IMR-90 (cell line): ENCODE measurements around the gene PFKP. TPM values are rescaled to one million over a fixed set of nuclear protein-coding genes. Genes with fewer than 3 reads are reported as not detected.
A peak's percentile ranks its signal among the peaks of the same experiment; 100 is the strongest.

Experiments used
- ATAC-seq: fragments of 200-7000 bp; cut with Tn5 transposase; 2 replicates; pipeline ENCODE4 v1.9.1; 2020; ENCODE audit warnings: low read depth, mild to moderate bottlenecking, moderate library complexity
- BruUV-seq: library from RNA; stranded (reverse); fragments of 400-500 nt; replicated peaks from 2 replicates; lab custom pipeline; 2021; lab: Mats Ljungman, UMichigan
- CTCF ChIA-PET: fragments of 300-600 bp; formaldehyde crosslinking; extraction: SDS; loops from one replicate; lab custom pipeline; 2021; ENCODE audit warnings: antibody characterized with exemption; lab: Yijun Ruan, JAX
- POLR2A ChIA-PET: fragments of 300-600 bp; sonication (Branson Sonifier 250); formaldehyde crosslinking; loops from one replicate; lab custom pipeline; 2022; ENCODE audit warnings: antibody characterized with exemption; ENCODE audit not compliant: unreplicated experiment; lab: Charles Lee
- DNase-seq: peaks from one replicate; pipeline ENCODE4 v3.0.0; 2013
- H2AFZ ChIP-seq: replicated peaks from 2 replicates; pipeline ENCODE3; 2013; ENCODE audit warnings: low read length, mild to moderate bottlenecking; ENCODE audit not compliant: poor library complexity
- H2AK5ac ChIP-seq: 2 replicates; pipeline ENCODE4 v1.6.1; 2013; ENCODE audit warnings: low read depth, low read length, inconsistent platforms
- H2AK9ac ChIP-seq: replicated peaks from 2 replicates; pipeline ENCODE3; 2013; ENCODE audit warnings: mild to moderate bottlenecking, low read depth, low read length, moderate library complexity; ENCODE audit not compliant: poor library complexity
- H2BK120ac ChIP-seq: 2 replicates; pipeline ENCODE4 v1.6.1; 2013; ENCODE audit warnings: low read depth, low read length, inconsistent platforms
- H2BK15ac ChIP-seq: 3 replicates; pipeline ENCODE4 v1.6.1; 2013; ENCODE audit warnings: low read depth, low read length, inconsistent platforms
- H2BK20ac ChIP-seq: 2 replicates; pipeline ENCODE4 v1.6.1; 2013; ENCODE audit warnings: low read depth, mild to moderate bottlenecking, inconsistent platforms, low read length, moderate library complexity
- H2BK5ac ChIP-seq: 2 replicates; pipeline ENCODE4 v1.6.1; 2013; ENCODE audit warnings: mild to moderate bottlenecking, low read depth, low read length, inconsistent platforms; ENCODE audit not compliant: poor library complexity, severe bottlenecking
- H3K14ac ChIP-seq: replicated peaks from 2 replicates; pipeline ENCODE4 v1.6.1; 2013; ENCODE audit warnings: low read depth, low read length, inconsistent platforms
- H3K18ac ChIP-seq: 2 replicates; pipeline ENCODE4 v1.6.1; 2013; ENCODE audit warnings: low read depth, low read length, control low read depth
- H3K23ac ChIP-seq: 2 replicates; pipeline ENCODE4 v1.6.1; 2013; ENCODE audit warnings: low read depth, low read length, inconsistent platforms
- H3K27ac ChIP-seq: 2 replicates; pipeline ENCODE4 v1.5.1; 2013; ENCODE audit warnings: mild to moderate bottlenecking, control low read depth, low read length; ENCODE audit not compliant: insufficient read depth
- H3K27me3 ChIP-seq: 2 replicates; pipeline ENCODE4 v1.6.1; 2013; ENCODE audit warnings: low read length; ENCODE audit not compliant: control insufficient read depth, insufficient read depth
- H3K36me3 ChIP-seq: 2 replicates; pipeline ENCODE4 v1.6.1; 2013; ENCODE audit warnings: low read length, mixed read lengths; ENCODE audit not compliant: control insufficient read depth, insufficient read depth
- H3K4ac ChIP-seq: 2 replicates; pipeline ENCODE4 v1.6.1; 2013; ENCODE audit warnings: low read depth, low read length, inconsistent platforms
- H3K4me1 ChIP-seq: 2 replicates; pipeline ENCODE4 v1.6.1; 2013; ENCODE audit warnings: low read length, mixed read lengths; ENCODE audit not compliant: control insufficient read depth, insufficient read depth
- H3K4me2 ChIP-seq: 2 replicates; pipeline ENCODE4 v1.6.1; 2013; ENCODE audit warnings: low read depth, mild to moderate bottlenecking, control low read depth, low read length, moderate library complexity
- H3K4me3 ChIP-seq: 2 replicates; pipeline ENCODE4 v1.5.1; 2013; ENCODE audit warnings: low read depth, mild to moderate bottlenecking, control low read depth, low read length, moderate library complexity; ENCODE audit not compliant: insufficient read depth
- H3K56ac ChIP-seq: 2 replicates; pipeline ENCODE4 v1.6.1; 2013; ENCODE audit warnings: low read length, inconsistent platforms; ENCODE audit not compliant: insufficient read depth; ENCODE audit errors: extremely low read depth
- H3K79me1 ChIP-seq, 2 experiments: 2 replicates each; pipeline ENCODE4 v1.6.1; 2013; ENCODE audit warnings: low read length in 2 of 2, inconsistent platforms in 1 of 2, low read depth in 1 of 2
- H3K9ac ChIP-seq: 2 replicates; pipeline ENCODE4 v1.6.1; 2013; ENCODE audit warnings: low read depth, low read length, control low read depth
- H3K9me1 ChIP-seq: 2 replicates; pipeline ENCODE4 v1.6.1; 2013; ENCODE audit warnings: low read length, inconsistent platforms; ENCODE audit not compliant: insufficient read depth
- H3K9me3 ChIP-seq: 2 replicates; pipeline ENCODE4 v1.6.1; 2013; ENCODE audit warnings: low read length; ENCODE audit not compliant: control insufficient read depth, insufficient read depth
- H4K20me1 ChIP-seq: 2 replicates; pipeline ENCODE4 v1.6.1; 2013; ENCODE audit warnings: low read length, inconsistent platforms; ENCODE audit not compliant: insufficient read depth
- H4K5ac ChIP-seq: 2 replicates; pipeline ENCODE4 v1.6.1; 2013; ENCODE audit warnings: mild to moderate bottlenecking, low read depth, low read length, control low read depth
- H4K8ac ChIP-seq, 2 experiments: 2 replicates each; pipeline ENCODE4 v1.6.1; 2013; ENCODE audit warnings: low read depth in 2 of 2, low read length in 2 of 2, control low read depth in 1 of 2, inconsistent platforms in 1 of 2
- H4K91ac ChIP-seq: 2 replicates; pipeline ENCODE4 v1.6.1; 2013; ENCODE audit warnings: low read depth, low read length, inconsistent platforms; ENCODE audit not compliant: insufficient read depth
- CHD1 ChIP-seq: IDR thresholded peaks from 2 replicates; pipeline ENCODE4 v1.6.1; 2012; ENCODE audit warnings: low read depth, low read length, improper control_type of control experiment
- RAD21 ChIP-seq: IDR thresholded peaks from 2 replicates; pipeline ENCODE4 v1.6.1; 2012; ENCODE audit warnings: low read length, improper control_type of control experiment
- whole genome bisulfite sequencing, 2 experiments: methylation state at CpG; one replicate each; pipeline versions ENCODE4 v1.1.5 to v1.1.7; 2013; ENCODE audit warnings: missing lambda C conversion rate in 2 of 2; ENCODE audit not compliant: insufficient read length in 1 of 2; ENCODE audit errors: extremely low coverage in 2 of 2; 5-methylcytosine and 5-hydroxymethylcytosine counted together
- dilution Hi-C: fragments of 300-500 bp; cut with HindIII; formaldehyde crosslinking; loops from one replicate; pipeline ENCODE4 v1.14.3; 2018; ENCODE audit warnings: low sequenced_read_pairs; ENCODE audit not compliant: unreplicated experiment
- in situ Hi-C: fragments of 300-500 bp; cut with MboI; formaldehyde crosslinking; loops from 3 replicates; pipeline ENCODE4 v1.14.3; 2019; ENCODE audit warnings: low sequenced_read_pairs, inconsistent platforms, mixed read lengths
- intact Hi-C: fragments of 100-400 bp; cut with micrococcal nuclease; formaldehyde crosslinking; loops from 2 replicates; pipeline ENCODE4 v1.10.0; 2022
- polyA plus RNA-seq, 3 experiments: library from polyadenylated mRNA; depleted of rRNA; stranded (reverse); fragments of >200 nt; gene quantifications; 2 replicates each; pipeline ENCODE4 v1.2.3, GENCODE V29; 2012; ENCODE audit warnings: low replicate concordance in 1 of 3
- total RNA-seq: library from RNA; depleted of rRNA; stranded (reverse); fragments of >200 nt; gene quantifications from 2 replicates; pipeline ENCODE4 v1.2.3, GENCODE V29; 2012

PFKP gene
- total and polyA plus RNA-seq, 2 of the 4 experiments (the other 2 are of a cell fraction), result 223 to 294 TPM

- Histone ChIP-seq H3K9ac (no peak overlapping the region), H2AK5ac (no peak overlapping the region; the same call in 1 of the 2 replicates), H2AK9ac (no peak overlapping the region), H3K4me3 (no peak overlapping the region), H3K18ac (no peak overlapping the region), H3K27me3 (no peaks in the 10 kb centered on the region), H3K79me1 (peaks cover 38 to 72% of the 10 kb centered on the region in 2 experiments), H4K5ac (no peak overlapping the region), H3K4me2 (no peak overlapping the region), H4K91ac (no peak overlapping the region), H2AFZ (peak overlapping the region; percentile 13), H3K4ac (no peak overlapping the region; the same call in 1 of the 2 replicates), H4K20me1 (peaks cover 32% of the 10 kb centered on the region), H3K14ac (no peak overlapping the region), H2BK15ac (no peak overlapping the region), H2BK5ac (no peak overlapping the region), H3K23ac (no peak overlapping the region), H3K56ac (no peak overlapping the region), H2BK120ac (no peak overlapping the region), H3K9me1 (peaks cover 18% of the 10 kb centered on the region), H3K27ac (no peak overlapping the region), H4K8ac (no peak overlapping the region), H3K9me3 (no peaks in the 10 kb centered on the region), H3K4me1 (peaks cover 8% of the 10 kb centered on the region), H3K36me3 (peaks cover 70% of the 10 kb centered on the region), H2BK20ac (no peak overlapping the region; the same call in 1 of the 2 replicates)
- dilution Hi-C loops (no loop called here), in situ Hi-C loops (no loop called here), intact Hi-C loops (loop anchor here (5.0 kb wide), 1 partner anchor 182 kb away; no protein-coding TSS in a partner anchor)
- no TSS peak for BruUV-seq
- no peak for ATAC-seq
- POLR2A ChIA-PET, result no interaction called here
- CTCF ChIA-PET, result no interaction called here
- TF ChIP-seq RAD21 (no peak), CHD1 (no peak)
- 100% methylated on average over 2 of the region's 12 CpGs; no CpG with 5 or more reads in 1 of the 2 experiments for WGBS, 2 experiments
- DNase-seq, result no peak
Measured at GRCh38 chr10:3109633-3110032, 42.3 kb downstream of the PFKP start.
